Tibial nerve (tissue), 4 donors: ENCODE data around the gene KRT71.

Experiments used
- CTCF ChIP-seq, 5 experiments: fragments of 200-600 bp in 3 of 5; fragments of 450-650 bp in 2 of 5; sonication (generic) in 3 of 5; IDR thresholded peaks; one replicate each; pipeline ENCODE4 v1.5.1; 2016 to 2019; ENCODE audit warnings: antibody characterized with exemption in 5 of 5, mild to moderate bottlenecking in 3 of 5, moderate library complexity in 2 of 5
- EP300 ChIP-seq, 2 donors: sonication (generic); formaldehyde crosslinking; IDR thresholded peaks; one replicate each; pipeline ENCODE4 v1.6.1; 2017; ENCODE audit warnings: antibody characterized with exemption in 2 of 2, mild to moderate bottlenecking in 1 of 2
- POLR2A ChIP-seq, 2 donors: fragments of 450-650 bp; IDR thresholded peaks; one replicate each; pipeline ENCODE4 v1.6.1; 2017; ENCODE audit warnings: antibody characterized with exemption in 2 of 2, mild to moderate bottlenecking in 2 of 2, moderate library complexity in 2 of 2

DNA sequence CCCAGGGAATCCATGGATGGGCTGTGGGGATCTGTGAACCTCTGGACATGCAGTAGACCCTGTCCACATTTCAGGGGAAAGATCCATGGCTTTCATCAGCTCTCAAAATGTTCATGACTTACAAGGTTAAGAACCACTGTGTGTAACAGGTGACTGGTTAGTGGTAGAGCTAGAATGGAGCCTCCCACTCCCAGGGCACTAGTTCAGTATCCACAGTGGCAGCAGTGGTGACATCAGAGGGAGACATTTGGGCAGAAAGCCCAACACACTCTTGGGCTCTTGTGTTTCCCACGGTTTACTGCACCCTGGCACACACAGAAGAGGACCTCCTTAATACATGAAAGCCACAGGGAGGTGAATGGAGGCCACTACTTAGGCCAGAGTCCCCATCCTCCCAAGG lies 11.6 kb upstream of the KRT71 start:
- no peak for TF ChIP-seq POLR2A (IDR thresholded peaks at IDR 0.05)
- TF ChIP-seq CTCF (IDR thresholded peaks at IDR 0.05): no peak
- no peak for TF ChIP-seq EP300 (IDR thresholded peaks at IDR 0.05)
